Measurements from ENCODE around the gene KDSR.
"Not testable (repeated sequence)": the region's sequence is repeated elsewhere in the genome, so short reads cannot be mapped to it uniquely, and the experiment has no call there.

KDSR gene

DNA sequence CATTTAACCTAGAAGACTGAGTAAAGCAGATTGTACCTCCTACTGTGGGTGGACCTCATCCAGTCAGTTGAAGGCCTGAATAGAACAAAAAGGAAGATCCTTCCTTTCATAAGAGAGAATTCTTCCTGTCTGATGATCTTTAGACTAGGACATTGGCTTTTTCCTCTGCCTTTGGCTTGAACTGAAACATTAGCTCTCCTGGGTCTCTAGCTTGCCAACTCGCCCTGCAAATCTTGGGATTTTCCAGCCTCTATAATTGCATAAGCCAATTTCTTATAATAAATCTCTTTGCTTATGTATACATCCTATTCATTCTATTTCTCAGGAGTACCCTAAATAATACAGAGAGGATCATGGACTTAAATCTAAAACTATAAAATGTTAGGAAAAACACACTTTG is 6.2 kb upstream of the KDSR start:
- POLR2A ChIA-PET, result no interaction called here
- CTCF ChIA-PET, result no interaction called here
- TF ChIP-seq CTCF (IDR thresholded peaks at IDR 0.05; ENCODE audit: control extremely low read depth, extremely low read depth, low read depth, missing control alignments), result no peak
- no peak for DNase-seq (ENCODE audit: extremely low spot score)

GRCh38 chr18:63368611-63369010 is 1.6 kb upstream of the KDSR start:
- ChIA-PET POLR2A (no interaction called here), CTCF (interaction anchor here (0.9 to 1.3 kb wide), 3 partner anchors 9 to 44 kb away, joined by 3 read pairs; no protein-coding TSS in a partner anchor)
- DNase-seq (ENCODE audit: extremely low spot score), result no peak
- no peak for TF ChIP-seq CTCF (IDR thresholded peaks at IDR 0.05; ENCODE audit: control extremely low read depth, extremely low read depth, low read depth, missing control alignments)

- ChIA-PET CTCF (interaction anchor here (1.0 to 2.2 kb wide), 8 partner anchors 10 to 73 kb away, joined by 4 to 9 read pairs (median 4); no protein-coding TSS in a partner anchor), POLR2A (no interaction called here)
- no peak for TF ChIP-seq CTCF (IDR thresholded peaks at IDR 0.05; ENCODE audit: control extremely low read depth, extremely low read depth, low read depth, missing control alignments)
- DNase-seq (ENCODE audit: extremely low spot score), result peak; percentile 65
Observed at GRCh38 chr18:63366213-63367052, 573 bp downstream of the KDSR start.

DNA sequence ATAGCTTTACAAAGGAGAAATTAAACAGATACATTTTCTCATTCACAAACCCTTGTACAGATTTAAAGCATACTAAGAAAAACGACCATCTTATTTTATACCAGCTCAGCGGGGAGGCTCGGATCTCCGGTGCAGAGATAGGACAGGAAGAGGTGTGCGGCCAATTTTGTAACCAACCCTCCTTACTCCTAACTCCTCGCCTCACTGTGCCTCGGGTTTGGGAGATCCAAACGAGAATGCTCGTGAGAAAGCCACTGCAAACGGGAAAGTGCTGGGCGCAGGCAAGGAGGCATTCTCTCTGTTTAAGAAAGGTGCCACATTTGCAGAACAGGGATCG is 1.2 kb downstream of the KDSR start:
- DNase-seq (ENCODE audit: extremely low spot score), result peak; percentile 26
- CTCF ChIA-PET, result interaction anchor here (1.0 to 2.2 kb wide), 8 partner anchors 9 to 74 kb away, joined by 4 to 9 read pairs (median 4); no protein-coding TSS in a partner anchor
- POLR2A ChIA-PET, result no interaction called here
- no peak for TF ChIP-seq CTCF (IDR thresholded peaks at IDR 0.05; ENCODE audit: control extremely low read depth, extremely low read depth, low read depth, missing control alignments)

- CTCF ChIA-PET, result interaction anchor here (1.2 to 2.4 kb wide), 4 partner anchors 18 to 75 kb away, joined by 4 to 8 read pairs (median 6); no protein-coding TSS in a partner anchor
- DNase-seq (ENCODE audit: extremely low spot score), result no peak
- POLR2A ChIA-PET, result no interaction called here
- no peak for TF ChIP-seq CTCF (IDR thresholded peaks at IDR 0.05; ENCODE audit: control extremely low read depth, extremely low read depth, low read depth, missing control alignments)
Observed at GRCh38 chr18:63363951-63364350, 3.1 kb downstream of the KDSR start.

DNA sequence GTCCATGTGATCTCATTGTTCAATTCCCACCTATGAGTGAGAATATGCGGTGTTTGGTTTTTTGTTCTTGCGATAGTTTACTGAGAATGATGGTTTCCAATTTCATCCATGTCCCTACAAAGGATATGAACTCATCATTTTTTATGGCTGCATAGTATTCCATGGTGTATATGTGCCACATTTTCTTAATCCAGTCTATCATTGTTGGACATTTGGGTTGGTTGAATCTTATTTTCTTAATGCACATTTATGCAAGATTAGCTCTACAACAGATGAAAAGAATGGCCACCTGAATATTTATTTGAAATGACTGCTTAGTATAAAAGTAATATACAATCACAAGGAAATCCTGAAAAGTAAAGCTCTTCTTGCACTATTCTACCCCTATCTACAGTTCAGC is 3.6 kb downstream of the KDSR start:
- POLR2A ChIA-PET; DNase-seq (ENCODE audit: extremely low spot score): not testable (repeated sequence)
- CTCF ChIA-PET, result interaction anchor here (1.0 to 2.4 kb wide), 6 partner anchors 15 to 76 kb away, joined by 3 to 8 read pairs (median 4); no protein-coding TSS in a partner anchor

- no peak for DNase-seq (ENCODE audit: extremely low spot score)
- TF ChIP-seq CTCF (IDR thresholded peaks at IDR 0.05; ENCODE audit: control extremely low read depth, extremely low read depth, low read depth, missing control alignments), result no peak
- CTCF ChIA-PET, result interaction anchor here (0.8 to 2.2 kb wide), 10 partner anchors 8 to 82 kb away, joined by 3 to 9 read pairs (median 4); no protein-coding TSS in a partner anchor
- POLR2A ChIA-PET, result interaction anchor here (0.6 kb wide), 1 partner anchor 41 kb away, joined by 3 read pairs; no protein-coding TSS in a partner anchor
Observed at GRCh38 chr18:63356272-63356896, 10.6 kb downstream of the KDSR start.
